Stomach (tissue), 4 donors: Measurements from ENCODE around the gene CLSTN2.

Experiments
- EP300 ChIP-seq: sonication (generic); formaldehyde crosslinking; IDR thresholded peaks from one replicate; pipeline ENCODE4 v1.6.1; 2017; ENCODE audit warnings: antibody characterized with exemption
- POLR2A ChIP-seq, 4 donors: fragments of 450-650 bp; IDR thresholded peaks; one replicate each; pipeline ENCODE4 v1.6.1; 2016; ENCODE audit warnings: antibody characterized with exemption in 4 of 4, control low read depth in 2 of 4, mild to moderate bottlenecking in 1 of 4, moderate library complexity in 1 of 4

- TF ChIP-seq EP300 (no peak), POLR2A (IDR thresholded peaks at IDR 0.05) (no peak)
Measured at GRCh38 chr3:139916271-139916670, 18.7 kb upstream of the CLSTN2 start.
